Astrocyte (in vitro differentiated cells and primary cell): ENCODE data around the gene MRGPRF.

Source experiments
- EZH2 ChIP-seq: IDR thresholded peaks from 2 replicates; pipeline ENCODE4 v1.6.1; 2012; ENCODE audit warnings: mild to moderate bottlenecking, low read length, inconsistent platforms; ENCODE audit not compliant: insufficient read depth
- TF ChIP-seq, protein P1 (sequence below): IDR thresholded peaks from 2 replicates; pipeline ENCODE4 v1.5.1; 2011; ENCODE audit warnings: low read depth, mild to moderate bottlenecking, inconsistent platforms, low read length, moderate library complexity; ENCODE audit not compliant: insufficient read depth

DNA sequence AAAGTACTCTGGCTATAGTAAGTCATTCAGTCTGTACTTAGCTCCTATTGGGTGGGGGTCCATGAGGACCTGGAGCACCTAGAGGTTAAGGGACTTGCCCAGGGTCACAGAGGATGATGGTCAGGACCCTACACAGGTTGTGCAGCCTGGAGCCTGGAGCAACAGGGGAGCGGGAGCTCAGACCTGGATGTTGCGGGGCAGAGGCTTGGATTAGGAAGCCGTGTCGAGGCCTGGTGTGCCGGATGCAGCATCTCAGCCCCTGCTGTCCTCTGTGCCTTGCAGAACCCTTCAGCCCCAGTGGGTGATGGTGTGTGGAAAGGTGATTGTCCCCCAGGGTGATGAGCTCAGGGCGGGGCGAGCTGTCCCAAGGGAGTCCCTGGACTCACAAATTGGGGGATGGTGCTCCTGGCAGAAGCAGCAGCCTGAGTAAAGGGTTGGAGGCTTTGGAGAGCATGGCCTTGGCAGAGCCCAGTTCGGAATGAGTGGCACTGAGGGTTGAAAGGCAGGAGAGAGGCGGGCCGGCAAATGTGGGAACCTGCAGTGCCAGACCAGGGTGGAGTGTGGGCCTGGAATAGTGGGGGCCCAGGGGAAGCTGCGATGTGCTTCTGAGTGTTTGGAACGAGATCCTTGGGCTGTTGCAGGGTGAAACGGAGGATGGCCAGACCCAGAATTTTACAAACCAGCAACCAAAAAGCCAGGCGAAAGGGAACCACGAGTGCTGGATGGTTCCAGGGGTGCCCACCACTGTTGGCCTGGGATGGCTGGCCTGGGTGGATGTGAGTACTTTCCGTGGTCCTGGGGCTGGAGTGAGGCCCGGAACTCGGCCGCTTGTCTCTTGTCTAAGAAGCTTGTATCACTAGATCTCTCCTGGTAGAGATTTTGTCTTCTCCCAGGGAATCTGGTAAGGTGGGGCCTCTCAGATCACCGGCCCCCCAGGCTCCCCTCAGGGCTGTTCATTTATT, 38.6 kb upstream of the MRGPRF start:
- TF ChIP-seq EZH2: no peak
- TF ChIP-seq, protein P1, sequence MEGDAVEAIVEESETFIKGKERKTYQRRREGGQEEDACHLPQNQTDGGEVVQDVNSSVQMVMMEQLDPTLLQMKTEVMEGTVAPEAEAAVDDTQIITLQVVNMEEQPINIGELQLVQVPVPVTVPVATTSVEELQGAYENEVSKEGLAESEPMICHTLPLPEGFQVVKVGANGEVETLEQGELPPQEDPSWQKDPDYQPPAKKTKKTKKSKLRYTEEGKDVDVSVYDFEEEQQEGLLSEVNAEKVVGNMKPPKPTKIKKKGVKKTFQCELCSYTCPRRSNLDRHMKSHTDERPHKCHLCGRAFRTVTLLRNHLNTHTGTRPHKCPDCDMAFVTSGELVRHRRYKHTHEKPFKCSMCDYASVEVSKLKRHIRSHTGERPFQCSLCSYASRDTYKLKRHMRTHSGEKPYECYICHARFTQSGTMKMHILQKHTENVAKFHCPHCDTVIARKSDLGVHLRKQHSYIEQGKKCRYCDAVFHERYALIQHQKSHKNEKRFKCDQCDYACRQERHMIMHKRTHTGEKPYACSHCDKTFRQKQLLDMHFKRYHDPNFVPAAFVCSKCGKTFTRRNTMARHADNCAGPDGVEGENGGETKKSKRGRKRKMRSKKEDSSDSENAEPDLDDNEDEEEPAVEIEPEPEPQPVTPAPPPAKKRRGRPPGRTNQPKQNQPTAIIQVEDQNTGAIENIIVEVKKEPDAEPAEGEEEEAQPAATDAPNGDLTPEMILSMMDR: no peak
